WTC11 (cell line): ENCODE measurements around the gene RPL23.

ENCODE experiments used
- CBFB ChIP-seq: sonication (generic); formaldehyde crosslinking; IDR thresholded peaks from 2 replicates; pipeline ENCODE4 v1.8.1; 2022; ENCODE audit warnings: mild to moderate bottlenecking, low read depth, missing genetic modification reagents
- FOXP1 ChIP-seq: sonication (generic); formaldehyde crosslinking; IDR thresholded peaks from 2 replicates; pipeline ENCODE4 v1.8.0; 2022; ENCODE audit warnings: missing genetic modification reagents, mild to moderate bottlenecking, moderate library complexity, borderline replicate concordance
- KAT7 ChIP-seq: sonication (generic); formaldehyde crosslinking; IDR thresholded peaks from 2 replicates; pipeline ENCODE4 v1.8.1; 2023; ENCODE audit warnings: missing genetic modification reagents, mild to moderate bottlenecking, borderline replicate concordance
- MAX ChIP-seq: sonication (generic); formaldehyde crosslinking; IDR thresholded peaks from 2 replicates; pipeline ENCODE4 v1.8.0; 2022; ENCODE audit warnings: mild to moderate bottlenecking, missing genetic modification reagents
- ZNF121 ChIP-seq: sonication (generic); formaldehyde crosslinking; IDR thresholded peaks from 2 replicates; pipeline ENCODE4 v1.8.0; 2023; ENCODE audit warnings: missing genetic modification reagents
- TF ChIP-seq, protein P1 (sequence below): fragments of 200-600 bp; IDR thresholded peaks from 2 replicates; pipeline ENCODE4 v1.8.0; 2022; ENCODE audit warnings: antibody characterized with exemption
- TF ChIP-seq, protein P2 (sequence below): sonication (generic); formaldehyde crosslinking; IDR thresholded peaks from 2 replicates; pipeline ENCODE4 v1.8.0; 2022; ENCODE audit warnings: mild to moderate bottlenecking, missing genetic modification reagents

DNA sequence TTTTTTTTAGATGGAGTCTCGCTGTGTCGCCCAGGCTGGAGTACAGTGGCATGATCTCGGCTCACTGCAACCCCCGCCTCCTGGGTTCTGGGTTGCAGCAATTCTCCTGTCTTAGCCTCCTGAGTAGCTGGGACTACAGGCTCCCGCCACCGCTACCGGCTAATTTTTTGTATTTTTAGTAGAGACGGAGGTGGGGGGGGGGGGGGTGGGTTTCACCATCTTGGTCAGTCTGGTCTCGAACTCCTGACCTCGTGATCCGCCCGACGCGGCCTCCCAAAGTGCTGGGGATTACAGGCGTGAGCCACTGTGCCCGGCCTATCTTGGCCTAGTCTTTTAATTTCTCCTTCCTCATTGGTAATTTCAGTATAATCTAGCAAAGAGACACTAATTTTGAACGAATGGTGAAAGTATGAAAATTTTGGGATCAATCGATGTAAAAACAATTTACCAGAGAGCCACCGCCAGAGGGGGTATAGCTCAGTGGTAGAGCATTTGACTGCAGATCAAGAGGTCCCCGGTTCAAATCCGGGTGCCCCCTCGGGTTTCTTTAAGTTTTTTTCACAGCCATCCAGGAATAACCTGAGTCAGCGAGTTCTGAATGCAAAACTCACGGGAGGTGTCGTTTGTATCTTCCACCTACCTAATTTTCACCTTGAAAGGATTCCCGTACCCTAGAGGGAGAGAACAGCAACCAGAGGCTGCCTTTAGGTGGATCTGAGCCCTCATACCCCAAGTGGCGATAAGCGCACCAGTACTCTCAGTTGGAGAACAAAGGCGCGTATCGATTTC is 13.9 kb upstream of the RPL23 start:
- TF ChIP-seq ZNF121 (CRISPR knock-in tag), result no peak
- TF ChIP-seq, protein P1, sequence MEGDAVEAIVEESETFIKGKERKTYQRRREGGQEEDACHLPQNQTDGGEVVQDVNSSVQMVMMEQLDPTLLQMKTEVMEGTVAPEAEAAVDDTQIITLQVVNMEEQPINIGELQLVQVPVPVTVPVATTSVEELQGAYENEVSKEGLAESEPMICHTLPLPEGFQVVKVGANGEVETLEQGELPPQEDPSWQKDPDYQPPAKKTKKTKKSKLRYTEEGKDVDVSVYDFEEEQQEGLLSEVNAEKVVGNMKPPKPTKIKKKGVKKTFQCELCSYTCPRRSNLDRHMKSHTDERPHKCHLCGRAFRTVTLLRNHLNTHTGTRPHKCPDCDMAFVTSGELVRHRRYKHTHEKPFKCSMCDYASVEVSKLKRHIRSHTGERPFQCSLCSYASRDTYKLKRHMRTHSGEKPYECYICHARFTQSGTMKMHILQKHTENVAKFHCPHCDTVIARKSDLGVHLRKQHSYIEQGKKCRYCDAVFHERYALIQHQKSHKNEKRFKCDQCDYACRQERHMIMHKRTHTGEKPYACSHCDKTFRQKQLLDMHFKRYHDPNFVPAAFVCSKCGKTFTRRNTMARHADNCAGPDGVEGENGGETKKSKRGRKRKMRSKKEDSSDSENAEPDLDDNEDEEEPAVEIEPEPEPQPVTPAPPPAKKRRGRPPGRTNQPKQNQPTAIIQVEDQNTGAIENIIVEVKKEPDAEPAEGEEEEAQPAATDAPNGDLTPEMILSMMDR, result no peak
- TF ChIP-seq MAX (CRISPR knock-in tag), result no peak
- TF ChIP-seq KAT7 (CRISPR knock-in tag), result no peak
- no peak for TF ChIP-seq FOXP1 (CRISPR knock-in tag)
- no peak for TF ChIP-seq CBFB
- TF ChIP-seq, protein P2, sequence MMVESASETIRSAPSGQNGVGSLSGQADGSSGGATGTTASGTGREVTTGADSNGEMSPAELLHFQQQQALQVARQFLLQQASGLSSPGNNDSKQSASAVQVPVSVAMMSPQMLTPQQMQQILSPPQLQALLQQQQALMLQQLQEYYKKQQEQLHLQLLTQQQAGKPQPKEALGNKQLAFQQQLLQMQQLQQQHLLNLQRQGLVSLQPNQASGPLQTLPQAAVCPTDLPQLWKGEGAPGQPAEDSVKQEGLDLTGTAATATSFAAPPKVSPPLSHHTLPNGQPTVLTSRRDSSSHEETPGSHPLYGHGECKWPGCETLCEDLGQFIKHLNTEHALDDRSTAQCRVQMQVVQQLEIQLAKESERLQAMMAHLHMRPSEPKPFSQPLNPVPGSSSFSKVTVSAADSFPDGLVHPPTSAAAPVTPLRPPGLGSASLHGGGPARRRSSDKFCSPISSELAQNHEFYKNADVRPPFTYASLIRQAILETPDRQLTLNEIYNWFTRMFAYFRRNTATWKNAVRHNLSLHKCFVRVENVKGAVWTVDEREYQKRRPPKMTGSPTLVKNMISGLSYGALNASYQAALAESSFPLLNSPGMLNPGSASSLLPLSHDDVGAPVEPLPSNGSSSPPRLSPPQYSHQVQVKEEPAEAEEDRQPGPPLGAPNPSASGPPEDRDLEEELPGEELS (CRISPR knock-in tag), result no peak
